Measurements from ENCODE around the gene PARD3B.

- no peak for TF ChIP-seq CTCF (IDR thresholded peaks at IDR 0.05; ENCODE audit: low read depth, low read length, poor library complexity, severe bottlenecking)
- TF ChIP-seq EZH2phosphoT487 (IDR thresholded peaks at IDR 0.05; ENCODE audit: borderline replicate concordance, low read length), result no peak
These were observed 642.5 kb downstream of the PARD3B start for GRCh38 chr2:205187731-205188130.
